OCI-LY1 (cell line): ENCODE results near the gene BHLHE41.

Experiments
- H2AFZ ChIP-seq: fragments of 200-600 bp; sonication (generic), shearing (Covaris generic); 2 replicates; pipeline ENCODE4 v1.6.0; 2014; ENCODE audit warnings: antibody characterized with exemption, mild to moderate bottlenecking, low read length
- H3F3A ChIP-seq: fragments of 200-600 bp; sonication (generic), shearing (Covaris generic); 2 replicates; pipeline ENCODE4 v1.6.0; 2014; ENCODE audit warnings: mild to moderate bottlenecking, antibody characterized with exemption, low read length, moderate library complexity; ENCODE audit not compliant: insufficient read depth
- H3K27ac ChIP-seq: fragments of 200-600 bp; sonication (generic); 2 replicates; pipeline ENCODE4 v1.5.1; 2014; ENCODE audit warnings: low read length, mixed run types, mild to moderate bottlenecking, low read depth; ENCODE audit not compliant: poor library complexity, severe bottlenecking
- H3K27me3 ChIP-seq: fragments of 200-600 bp; sonication (generic); 2 replicates; pipeline ENCODE4 v1.6.0; 2014; ENCODE audit warnings: antibody characterized with exemption, mild to moderate bottlenecking, low read length, moderate library complexity; ENCODE audit not compliant: insufficient read depth
- H3K36me3 ChIP-seq: fragments of 200-600 bp; sonication (generic); 2 replicates; pipeline ENCODE4 v1.6.1; 2014; ENCODE audit warnings: mild to moderate bottlenecking, antibody characterized with exemption, low read length, moderate library complexity, mixed read lengths; ENCODE audit not compliant: insufficient read depth
- H3K4me1 ChIP-seq: fragments of 200-600 bp; sonication (generic); 2 replicates; pipeline ENCODE4 v1.5.1; 2014; ENCODE audit warnings: mild to moderate bottlenecking, low read length, moderate library complexity; ENCODE audit not compliant: insufficient read depth, severe bottlenecking
- H3K4me2 ChIP-seq: fragments of 200-600 bp; sonication (generic), shearing (Covaris generic); 2 replicates; pipeline ENCODE4 v1.6.1; 2014; ENCODE audit warnings: low read length
- H3K4me3 ChIP-seq: fragments of 200-600 bp; sonication (generic); 2 replicates; pipeline ENCODE4 v1.5.1; 2014; ENCODE audit warnings: low read length, low read depth, mild to moderate bottlenecking, mixed read lengths; ENCODE audit not compliant: poor library complexity, severe bottlenecking
- H3K79me2 ChIP-seq: fragments of 200-600 bp; shearing (Covaris generic); 2 replicates; pipeline ENCODE4 v1.6.1; 2016; ENCODE audit warnings: mixed run types, low read length, mixed read lengths; ENCODE audit not compliant: insufficient read depth
- H3K9ac ChIP-seq: fragments of 200-600 bp; sonication (generic), shearing (Covaris generic); 2 replicates; pipeline ENCODE4 v1.6.1; 2014; ENCODE audit warnings: mild to moderate bottlenecking, low read length, mixed read lengths
- H3K9me2 ChIP-seq: fragments of 200-600 bp; sonication (generic), shearing (Covaris generic); 2 replicates; pipeline ENCODE4 v1.6.1; 2014; ENCODE audit warnings: low read depth, mild to moderate bottlenecking, low read length, mixed read lengths
- H3K9me3 ChIP-seq: fragments of 200-600 bp; shearing (Covaris generic); 2 replicates; pipeline ENCODE4 v1.6.1; 2014; ENCODE audit warnings: low read length, mixed read lengths
- H4K20me1 ChIP-seq: fragments of 200-600 bp; sonication (generic), shearing (Covaris generic); 2 replicates; pipeline ENCODE4 v1.6.0; 2016; ENCODE audit warnings: mild to moderate bottlenecking, low read length; ENCODE audit not compliant: insufficient read depth
- EZH2 ChIP-seq: fragments of 200-600 bp; sonication (generic), shearing (Covaris generic); IDR thresholded peaks from 2 replicates; pipeline ENCODE4 v1.8.0; 2017; ENCODE audit warnings: borderline replicate concordance, mixed run types, mild to moderate bottlenecking, antibody characterized with exemption, low read length, moderate library complexity, mixed read lengths
- TF ChIP-seq, protein P1 (sequence below): fragments of 200-600 bp; sonication (generic), shearing (Covaris generic); IDR thresholded peaks from 2 replicates; pipeline ENCODE4 v1.5.1; 2017; ENCODE audit warnings: mild to moderate bottlenecking, antibody characterized with exemption, low read length, moderate library complexity, mixed read lengths

BHLHE41 gene

DNA sequence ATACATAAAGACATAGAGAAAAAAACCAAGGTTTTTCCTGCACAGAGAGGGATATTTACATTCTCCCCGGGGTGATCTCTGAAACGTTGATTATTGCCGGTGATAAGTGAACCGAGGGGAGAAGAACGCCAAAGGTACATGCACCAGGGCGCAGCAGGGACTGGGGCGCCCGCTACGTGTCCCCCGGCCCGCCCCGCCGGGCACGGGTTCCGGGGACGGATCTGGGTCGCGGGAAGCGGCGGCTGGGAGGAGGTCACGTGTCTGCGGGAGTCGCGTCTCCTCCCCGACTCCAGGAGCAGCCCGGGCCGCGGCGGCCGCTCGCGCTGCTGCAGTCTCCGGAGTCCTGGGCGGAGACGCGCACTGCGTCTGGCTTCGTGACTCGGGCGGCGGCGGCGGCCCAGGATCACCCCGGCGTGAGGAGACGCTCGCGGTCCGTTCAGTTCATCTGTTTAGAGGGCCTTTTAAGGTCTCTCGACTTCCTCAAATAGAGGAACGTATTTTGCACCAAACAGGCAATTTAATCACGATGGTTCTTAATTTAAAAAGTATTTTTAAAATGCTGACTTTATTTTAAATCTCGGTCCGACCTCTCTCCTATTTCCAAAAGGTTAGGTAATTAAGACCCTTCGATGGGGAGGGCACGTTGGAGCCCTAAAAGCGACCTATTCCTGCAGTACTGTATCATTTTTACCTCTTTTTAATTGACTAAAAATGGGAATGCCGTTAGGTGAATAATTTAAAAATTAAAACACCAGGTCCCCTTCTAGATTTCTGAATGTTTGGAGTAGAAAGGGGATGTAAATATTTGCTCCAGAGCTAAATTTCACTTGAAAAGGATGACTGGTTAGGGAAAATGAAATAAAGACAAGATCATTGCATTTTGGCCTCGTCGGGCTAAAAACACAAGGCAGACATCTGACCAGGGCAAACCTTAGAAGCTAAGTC, 1.8 kb upstream of the BHLHE41 start:
- peaks cover 4% of the 10 kb centered on the region; the same call in 1 of the 2 replicates for H3K27me3 ChIP-seq
- no peak overlapping the region for H3K27ac ChIP-seq
- no peak overlapping the region for H3K9ac ChIP-seq
- no peaks in the 10 kb centered on the region for H4K20me1 ChIP-seq
- no peak overlapping the region for H2AFZ ChIP-seq
- H3K9me3 ChIP-seq = no peaks in the 10 kb centered on the region
- H3K79me2 ChIP-seq = no peaks in the 10 kb centered on the region
- peaks cover 30% of the 10 kb centered on the region for H3K4me1 ChIP-seq
- peak overlapping the region; percentile 53 for H3K4me3 ChIP-seq
- H3K36me3 ChIP-seq = no peaks in the 10 kb centered on the region
- H3K4me2 ChIP-seq = peak overlapping the region; percentile 74
- TF ChIP-seq, protein P1, sequence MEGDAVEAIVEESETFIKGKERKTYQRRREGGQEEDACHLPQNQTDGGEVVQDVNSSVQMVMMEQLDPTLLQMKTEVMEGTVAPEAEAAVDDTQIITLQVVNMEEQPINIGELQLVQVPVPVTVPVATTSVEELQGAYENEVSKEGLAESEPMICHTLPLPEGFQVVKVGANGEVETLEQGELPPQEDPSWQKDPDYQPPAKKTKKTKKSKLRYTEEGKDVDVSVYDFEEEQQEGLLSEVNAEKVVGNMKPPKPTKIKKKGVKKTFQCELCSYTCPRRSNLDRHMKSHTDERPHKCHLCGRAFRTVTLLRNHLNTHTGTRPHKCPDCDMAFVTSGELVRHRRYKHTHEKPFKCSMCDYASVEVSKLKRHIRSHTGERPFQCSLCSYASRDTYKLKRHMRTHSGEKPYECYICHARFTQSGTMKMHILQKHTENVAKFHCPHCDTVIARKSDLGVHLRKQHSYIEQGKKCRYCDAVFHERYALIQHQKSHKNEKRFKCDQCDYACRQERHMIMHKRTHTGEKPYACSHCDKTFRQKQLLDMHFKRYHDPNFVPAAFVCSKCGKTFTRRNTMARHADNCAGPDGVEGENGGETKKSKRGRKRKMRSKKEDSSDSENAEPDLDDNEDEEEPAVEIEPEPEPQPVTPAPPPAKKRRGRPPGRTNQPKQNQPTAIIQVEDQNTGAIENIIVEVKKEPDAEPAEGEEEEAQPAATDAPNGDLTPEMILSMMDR = no peak
- TF ChIP-seq EZH2 = no peak
- H3F3A ChIP-seq = no peaks in the 10 kb centered on the region
- no peaks in the 10 kb centered on the region for H3K9me2 ChIP-seq

DNA sequence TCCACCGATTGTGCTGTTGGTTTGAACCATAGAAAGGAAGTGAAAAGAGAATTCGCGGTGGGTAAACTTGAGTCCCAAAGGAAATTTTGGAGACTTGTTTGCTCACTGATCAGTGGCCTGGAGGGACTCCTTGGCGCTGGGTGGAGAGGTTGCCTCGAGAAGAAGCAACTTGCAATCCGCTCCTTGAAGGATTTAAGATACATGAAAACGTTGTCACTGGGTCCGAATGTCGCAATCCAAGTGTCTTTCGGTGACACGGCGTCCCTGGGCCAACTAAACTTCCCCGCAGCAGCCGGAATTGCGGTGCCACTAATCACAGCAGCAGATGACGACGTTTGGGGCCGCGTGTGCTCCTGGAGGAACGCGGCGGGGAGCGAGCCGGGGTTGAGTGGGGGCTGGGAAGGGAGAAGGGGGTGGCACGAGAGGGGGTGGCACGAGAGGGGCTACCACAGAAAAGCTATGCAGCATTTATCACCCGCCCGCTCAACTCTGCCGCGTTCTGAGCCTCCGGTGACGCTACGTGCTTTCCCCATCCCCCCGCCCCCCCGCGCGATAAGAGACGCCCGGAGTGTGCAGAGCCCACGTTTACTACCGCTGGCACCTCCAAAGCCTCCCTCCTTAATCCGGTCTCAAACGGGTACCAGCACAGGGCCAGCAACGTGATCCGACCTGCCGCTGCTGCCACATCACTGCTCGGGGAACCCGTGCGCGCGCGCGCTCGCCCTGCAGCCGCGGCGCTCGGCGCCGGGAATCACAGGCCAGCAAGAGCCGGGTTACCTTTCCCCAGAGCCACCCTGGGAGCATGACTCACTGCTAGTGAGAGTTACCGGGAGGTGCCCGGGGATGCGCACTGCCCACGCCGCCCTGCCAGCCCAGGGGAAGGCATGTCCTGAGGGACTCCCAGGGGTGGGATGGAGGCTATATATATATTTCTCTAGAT, 833 bp upstream of the BHLHE41 start:
- TF ChIP-seq EZH2 = no peak
- TF ChIP-seq, protein P1 = no peak
- H3K4me1 ChIP-seq = peaks cover 32% of the 10 kb centered on the region
- no peaks in the 10 kb centered on the region for H3K9me3 ChIP-seq
- H3K4me3 ChIP-seq = peak overlapping the region; percentile 53
- no peaks in the 10 kb centered on the region for H3F3A ChIP-seq
- no peaks in the 10 kb centered on the region for H3K79me2 ChIP-seq
- peaks cover 4% of the 10 kb centered on the region; the same call in 1 of the 2 replicates for H3K27me3 ChIP-seq
- H2AFZ ChIP-seq = no peak overlapping the region
- no peaks in the 10 kb centered on the region for H3K36me3 ChIP-seq
- H3K9me2 ChIP-seq = no peaks in the 10 kb centered on the region
- H3K9ac ChIP-seq = no peak overlapping the region
- no peak overlapping the region for H3K27ac ChIP-seq
- no peaks in the 10 kb centered on the region for H4K20me1 ChIP-seq
- H3K4me2 ChIP-seq = peak overlapping the region; percentile 74

DNA sequence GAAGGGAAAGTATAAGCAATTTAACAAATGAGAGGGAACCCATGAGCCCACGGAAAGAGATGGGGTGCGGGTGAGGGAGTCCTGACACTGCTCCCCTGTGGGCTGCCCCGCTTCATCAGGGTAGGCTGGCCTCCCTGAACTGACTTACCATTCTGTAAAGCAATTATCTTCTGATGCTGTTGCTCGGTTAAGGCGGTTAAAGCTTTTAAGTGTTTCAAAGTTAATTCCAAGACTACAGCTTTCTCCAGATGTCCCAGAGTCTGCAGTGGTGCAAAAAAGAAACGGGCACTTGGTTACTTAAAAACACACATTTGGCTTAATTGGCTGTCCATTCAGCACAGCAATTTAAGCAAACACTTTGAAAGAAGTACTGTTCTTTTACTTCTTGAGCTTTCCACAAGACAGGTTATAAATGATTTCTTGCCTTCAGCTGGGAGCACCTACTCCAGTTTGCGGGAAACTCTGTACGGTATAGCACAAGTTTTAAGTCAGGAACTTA, 1.3 kb downstream of the BHLHE41 start:
- no peaks in the 10 kb centered on the region for H3K9me3 ChIP-seq
- no peaks in the 10 kb centered on the region for H3K9me2 ChIP-seq
- H3K27me3 ChIP-seq = peaks cover 4% of the 10 kb centered on the region; the same call in 1 of the 2 replicates
- H3K36me3 ChIP-seq = no peaks in the 10 kb centered on the region
- H3F3A ChIP-seq = no peaks in the 10 kb centered on the region
- H2AFZ ChIP-seq = no peak overlapping the region
- no peaks in the 10 kb centered on the region for H3K79me2 ChIP-seq
- H3K4me1 ChIP-seq = peaks cover 32% of the 10 kb centered on the region
- no peaks in the 10 kb centered on the region for H4K20me1 ChIP-seq
- no peak overlapping the region for H3K4me3 ChIP-seq
- no peak overlapping the region for H3K4me2 ChIP-seq
- no peak for TF ChIP-seq EZH2
- TF ChIP-seq, protein P1 = 0 out of 2 replicates have a peak, but pooled peaks have one; percentile 1
- no peak overlapping the region for H3K9ac ChIP-seq
- no peak overlapping the region for H3K27ac ChIP-seq
